LNCaP clone FGC (cell line): ENCODE results near the gene DAP3.
"Not testable (repeated sequence)": the region's sequence is repeated elsewhere in the genome, so short reads cannot be mapped to it uniquely, and the experiment has no call there.

Source experiments
- DNase-seq: peaks from one replicate; pipeline ENCODE4 v3.0.0-alpha.2; 2011; ENCODE audit warnings: low read depth
- H3K4me3 ChIP-seq: 2 replicates; pipeline ENCODE4 v1.5.1; 2011; ENCODE audit warnings: mild to moderate bottlenecking, low read depth, low read length, control low read depth
- CTCF ChIP-seq: IDR thresholded peaks from 2 replicates; pipeline ENCODE4 v1.5.1; 2012; ENCODE audit warnings: mild to moderate bottlenecking; ENCODE audit not compliant: control insufficient read depth, insufficient read depth; ENCODE audit errors: extremely low read depth

Gene DAP3

GRCh38 chr1:155715777-155716176 lies 26.9 kb downstream of the DAP3 start:
- TF ChIP-seq CTCF: no peak
- no peak for DNase-seq
- no peak overlapping the region for H3K4me3 ChIP-seq

- no peak overlapping the region for H3K4me3 ChIP-seq
- no peak for TF ChIP-seq CTCF
- DNase-seq: no peak
Measured at GRCh38 chr1:155717041-155717440, 28.1 kb downstream of the DAP3 start.

DNA sequence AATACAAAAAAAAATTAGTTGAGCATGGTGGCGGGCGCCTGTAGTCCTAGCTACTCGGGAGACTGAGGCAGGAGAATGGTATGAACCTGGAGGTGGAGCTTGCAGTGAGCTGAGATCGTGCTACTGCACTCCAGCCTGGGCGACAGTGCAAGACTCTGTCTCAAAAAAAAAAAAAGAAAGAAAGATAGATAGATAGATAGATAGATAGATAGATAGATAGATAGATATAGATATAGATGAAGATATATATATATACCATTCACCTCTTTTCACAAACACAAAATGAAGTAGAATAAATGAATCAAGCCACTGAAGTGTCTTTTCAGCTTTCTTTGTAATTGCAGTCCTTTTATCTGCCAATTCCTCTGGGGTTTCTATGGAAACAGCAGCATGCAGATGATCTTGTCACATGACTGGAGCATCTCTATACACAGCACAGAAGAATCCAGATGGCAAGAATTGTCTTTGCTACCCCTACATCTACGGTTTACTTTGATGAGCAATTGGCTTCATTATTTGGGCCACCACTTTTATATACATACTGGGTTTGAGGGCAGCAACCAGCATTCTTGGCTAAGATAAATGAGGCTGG lies 29.7 kb downstream of the DAP3 start:
- not testable (repeated sequence) for H3K4me3 ChIP-seq, DNase-seq

DNA sequence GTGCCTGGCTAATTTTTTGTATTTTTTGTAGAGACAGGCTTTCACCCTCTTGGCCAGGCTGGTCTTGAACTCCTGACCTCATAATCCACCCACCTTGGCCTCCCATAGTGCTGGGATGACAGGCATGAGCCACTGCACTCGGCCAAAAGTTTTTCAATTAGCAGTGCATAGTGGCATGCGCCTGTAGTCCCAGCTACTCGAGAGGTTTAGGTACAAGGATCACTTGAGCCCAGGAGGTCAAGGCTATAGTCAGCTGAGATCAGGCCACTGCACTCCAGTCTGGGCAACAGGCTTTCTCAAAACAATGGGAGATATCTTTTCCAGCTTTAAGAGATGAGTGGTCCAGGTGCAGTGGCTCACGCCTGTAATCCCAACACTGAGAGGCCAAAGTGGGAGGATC lies 30.8 kb downstream of the DAP3 start:
- TF ChIP-seq CTCF: no peak
- no peak for DNase-seq
- no peak overlapping the region for H3K4me3 ChIP-seq

DNA sequence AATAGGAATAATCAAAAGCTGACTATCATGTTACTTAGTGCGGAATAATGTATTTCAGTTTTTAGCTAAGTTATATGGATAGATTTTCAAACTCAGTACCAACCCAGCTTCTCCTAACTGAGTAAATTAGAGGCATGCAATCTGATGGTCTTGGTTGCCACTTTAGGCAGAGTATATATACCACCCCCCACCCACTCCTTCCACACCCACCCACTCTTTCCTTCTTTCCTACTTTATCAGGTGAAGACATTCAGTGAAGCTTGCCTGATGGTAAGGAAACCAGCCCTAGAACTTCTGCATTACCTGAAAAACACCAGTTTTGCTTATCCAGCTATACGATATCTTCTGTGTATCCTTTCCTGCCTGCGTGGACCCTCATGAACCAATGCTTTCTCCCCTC lies 36.3 kb downstream of the DAP3 start:
- H3K4me3 ChIP-seq: no peak overlapping the region
- no peak for TF ChIP-seq CTCF
- no peak for DNase-seq

DNA sequence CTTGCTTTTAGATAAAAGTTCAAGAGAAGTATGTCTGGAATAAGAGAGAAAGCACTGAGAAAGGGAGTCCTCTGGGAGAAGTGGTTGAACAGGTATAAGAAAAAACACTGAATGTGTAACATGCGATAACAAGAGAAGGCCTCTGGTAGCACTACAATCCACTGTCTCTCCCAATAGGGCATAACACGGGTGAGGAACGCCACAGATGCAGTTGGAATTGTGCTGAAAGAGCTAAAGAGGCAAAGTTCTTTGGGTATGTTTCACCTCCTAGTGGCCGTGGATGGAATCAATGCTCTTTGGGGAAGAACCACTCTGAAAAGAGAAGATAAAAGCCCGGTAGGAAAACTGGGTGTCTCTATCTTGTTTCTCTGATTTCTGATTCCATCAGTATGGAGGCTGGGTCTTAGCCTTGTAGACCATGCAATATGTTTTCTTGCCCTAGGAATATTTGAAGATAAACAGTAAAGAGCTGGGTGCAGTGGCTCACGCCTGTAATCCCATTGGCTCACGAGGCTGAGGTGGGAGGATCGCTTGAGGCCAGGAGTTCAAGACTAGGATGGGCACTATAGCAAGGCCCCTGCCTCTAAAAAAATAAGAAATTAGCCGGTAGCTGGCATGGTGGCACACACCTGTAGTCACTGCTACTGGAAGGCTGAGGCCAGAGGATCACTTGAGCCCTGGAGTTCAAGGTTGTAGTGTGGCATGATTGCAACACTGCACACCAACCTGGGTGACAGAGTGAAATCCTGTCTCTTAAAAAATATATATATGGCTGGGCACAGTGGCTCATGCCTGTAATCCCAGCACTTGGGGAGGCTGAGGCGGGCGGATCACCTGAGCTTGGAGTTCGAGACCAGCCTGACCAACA lies 40.4 kb downstream of the DAP3 start:
- H3K4me3 ChIP-seq: no peak overlapping the region
- peak; percentile 62 for DNase-seq
- TF ChIP-seq CTCF: peak; percentile 67

- DNase-seq: no peak
- TF ChIP-seq CTCF: no peak
- no peak overlapping the region for H3K4me3 ChIP-seq
Measured at GRCh38 chr1:155740995-155741394, 52.1 kb downstream of the DAP3 start.
